22Rv1 (cell line): Measurements from ENCODE around the gene NCS1.
"Not testable (repeated sequence)": the region's sequence is repeated elsewhere in the genome, so short reads cannot be mapped to it uniquely, and the experiment has no call there.

Experiments used
- H3K27ac ChIP-seq: fragments of 450-650 bp; 2 replicates; pipeline ENCODE4 v1.5.1; 2017
- CTCF ChIP-seq: fragments of 450-650 bp; IDR thresholded peaks from 2 replicates; pipeline ENCODE4 v1.5.1; 2017; ENCODE audit warnings: mild to moderate bottlenecking
- ZFX ChIP-seq: fragments of 450-650 bp; IDR thresholded peaks from 2 replicates; pipeline ENCODE4 v1.6.1; 2017; ENCODE audit warnings: antibody characterized with exemption, borderline replicate concordance

Gene NCS1

GRCh38 chr9:130266236-130267098 lies 94.3 kb downstream of the NCS1 start:
- no peak overlapping the region for H3K27ac ChIP-seq
- TF ChIP-seq ZFX, result no peak
- TF ChIP-seq CTCF, result no peak

GRCh38 chr9:130267930-130268329 lies 95.7 kb downstream of the NCS1 start:
- H3K27ac ChIP-seq, result no peak overlapping the region
- TF ChIP-seq ZFX (no peak), CTCF (no peak)

GRCh38 chr9:130268521-130269211 lies 96.5 kb downstream of the NCS1 start:
- TF ChIP-seq ZFX, result no peak
- no peak for TF ChIP-seq CTCF
- H3K27ac ChIP-seq, result no peak overlapping the region

GRCh38 chr9:130271473-130271872 lies 99.3 kb downstream of the NCS1 start:
- TF ChIP-seq CTCF (no peak), ZFX (no peak)
- H3K27ac ChIP-seq, result no peak overlapping the region

GRCh38 chr9:130275156-130275555 lies 103.0 kb downstream of the NCS1 start:
- TF ChIP-seq ZFX, result no peak
- no peak for TF ChIP-seq CTCF
- no peak overlapping the region for H3K27ac ChIP-seq

GRCh38 chr9:130276121-130276520 lies 103.9 kb downstream of the NCS1 start:
- H3K27ac ChIP-seq, result no peak overlapping the region
- TF ChIP-seq ZFX (no peak), CTCF (no peak)

- no peak overlapping the region for H3K27ac ChIP-seq
- TF ChIP-seq CTCF, result no peak
- no peak for TF ChIP-seq ZFX
Measured at GRCh38 chr9:130276955-130277354, 104.8 kb downstream of the NCS1 start.

GRCh38 chr9:130277525-130277924 lies 105.3 kb downstream of the NCS1 start:
- not testable (repeated sequence) for H3K27ac ChIP-seq
